ENCODE data around the gene VKORC1.

Gene VKORC1

DNA sequence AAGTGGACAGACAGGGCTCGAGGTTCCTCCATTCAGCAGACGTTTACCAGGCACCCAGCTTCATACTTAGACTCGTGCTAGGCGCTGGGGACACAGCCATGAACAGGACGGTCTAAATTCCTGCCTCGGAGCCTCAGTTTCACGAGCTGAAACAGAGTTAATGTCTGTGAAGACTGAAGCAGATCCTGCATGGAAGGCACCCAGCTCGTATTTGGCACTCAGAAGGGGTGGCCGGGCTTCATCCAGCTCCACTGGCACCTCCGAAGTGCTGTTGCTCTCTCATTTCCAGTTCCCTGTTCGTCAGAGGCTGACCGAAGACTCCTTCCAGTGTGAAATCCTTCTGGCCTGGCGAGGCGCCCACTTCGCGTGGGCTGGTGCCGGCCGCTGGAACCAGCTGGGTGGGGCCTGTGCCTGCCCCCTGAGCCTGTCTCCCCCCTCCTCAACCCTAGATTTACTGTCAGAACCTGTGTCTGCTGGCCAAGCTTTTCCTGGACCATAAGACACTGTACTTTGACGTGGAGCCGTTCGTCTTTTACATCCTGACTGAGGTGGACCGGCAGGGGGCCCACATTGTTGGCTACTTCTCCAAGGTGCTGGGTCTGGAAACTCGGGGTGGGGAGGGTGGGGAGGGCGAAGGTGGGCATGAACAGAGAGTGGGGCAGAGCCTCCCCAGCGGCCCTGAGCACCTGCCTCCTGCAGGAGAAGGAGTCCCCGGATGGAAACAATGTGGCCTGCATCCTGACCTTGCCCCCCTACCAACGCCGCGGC is 35.2 kb upstream of the VKORC1 start:
- no peak for DNase-seq

DNA sequence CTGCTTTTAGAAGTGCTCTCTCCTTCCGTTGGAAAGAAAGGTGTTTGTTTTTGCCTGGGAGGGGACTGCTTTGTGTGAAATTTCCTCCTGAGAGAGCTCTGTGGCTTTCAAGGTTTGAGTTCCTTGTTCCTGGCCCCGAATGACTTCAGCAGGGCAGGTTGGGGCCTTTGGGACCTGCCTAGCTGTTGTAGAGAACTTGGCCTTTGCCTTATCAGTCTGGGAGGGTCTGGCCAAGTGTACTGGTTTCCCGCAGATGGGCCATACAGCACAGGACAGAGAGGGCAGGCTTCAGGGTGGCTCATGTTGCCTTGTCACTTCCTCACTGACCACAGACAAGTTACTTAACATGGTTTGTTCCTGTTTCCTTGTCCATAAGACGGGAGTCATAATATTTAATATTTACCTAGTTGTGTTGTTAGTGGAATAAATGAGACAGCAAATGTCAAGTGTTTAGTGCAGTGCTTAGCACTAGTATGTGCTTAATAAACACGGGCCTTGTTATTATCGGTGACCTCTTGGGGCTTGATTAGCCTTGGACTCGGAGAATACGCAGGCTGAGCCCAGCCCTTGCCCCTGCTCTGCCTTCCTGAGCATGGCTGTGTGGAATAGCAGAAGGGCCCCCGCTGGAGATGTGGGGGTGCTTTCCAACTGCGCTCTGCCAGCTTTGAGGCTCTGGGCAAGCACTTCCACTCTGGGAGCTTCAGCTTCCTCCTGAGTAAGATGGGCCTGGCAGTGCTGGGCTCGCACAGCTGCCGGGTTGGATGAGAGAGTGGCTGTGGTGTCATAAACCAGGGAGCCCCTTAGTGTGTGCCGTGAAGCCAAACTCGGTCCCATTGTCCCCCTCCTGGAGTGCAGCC is 34.3 kb upstream of the VKORC1 start:
- DNase-seq, result no peak

- DNase-seq, result no peak
Observed at GRCh38 chr16:31127182-31127581, 32.6 kb upstream of the VKORC1 start.

DNA sequence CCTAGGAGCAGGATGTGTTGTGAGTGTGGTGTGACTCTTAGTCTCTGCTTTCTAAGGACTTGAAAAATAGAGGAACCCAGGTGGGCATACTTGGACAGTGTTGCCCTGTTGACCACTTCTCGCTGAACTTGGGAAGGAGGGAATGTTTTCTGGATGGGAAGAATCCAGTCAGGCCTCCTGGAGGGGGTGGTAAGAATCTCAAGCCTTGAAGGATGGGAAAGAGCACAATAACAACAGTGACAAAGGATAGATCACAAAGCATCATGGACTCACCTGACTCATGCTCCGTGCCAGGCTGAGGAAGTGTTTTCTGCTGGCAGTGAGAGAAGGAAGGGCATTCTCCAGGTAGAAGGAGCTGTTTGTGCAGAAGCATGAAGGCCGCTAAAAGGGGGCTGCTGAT is 31.2 kb upstream of the VKORC1 start:
- no peak for DNase-seq

DNA sequence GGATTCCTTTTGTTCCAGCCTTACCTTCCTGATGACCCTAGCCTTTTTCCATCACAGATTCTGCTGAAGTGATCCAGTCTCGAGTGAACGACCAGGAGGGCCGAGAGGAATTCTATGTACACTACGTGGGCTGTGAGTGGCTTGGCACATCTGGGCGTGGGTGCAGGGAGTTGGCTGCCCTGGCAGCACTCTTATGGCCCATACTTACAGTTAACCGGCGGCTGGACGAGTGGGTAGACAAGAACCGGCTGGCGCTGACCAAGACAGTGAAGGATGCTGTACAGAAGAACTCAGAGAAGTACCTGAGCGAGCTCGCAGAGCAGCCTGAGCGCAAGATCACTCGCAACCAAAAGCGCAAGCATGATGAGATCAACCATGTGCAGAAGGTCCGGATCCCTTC is 25.5 kb upstream of the VKORC1 start:
- no peak for DNase-seq

DNA sequence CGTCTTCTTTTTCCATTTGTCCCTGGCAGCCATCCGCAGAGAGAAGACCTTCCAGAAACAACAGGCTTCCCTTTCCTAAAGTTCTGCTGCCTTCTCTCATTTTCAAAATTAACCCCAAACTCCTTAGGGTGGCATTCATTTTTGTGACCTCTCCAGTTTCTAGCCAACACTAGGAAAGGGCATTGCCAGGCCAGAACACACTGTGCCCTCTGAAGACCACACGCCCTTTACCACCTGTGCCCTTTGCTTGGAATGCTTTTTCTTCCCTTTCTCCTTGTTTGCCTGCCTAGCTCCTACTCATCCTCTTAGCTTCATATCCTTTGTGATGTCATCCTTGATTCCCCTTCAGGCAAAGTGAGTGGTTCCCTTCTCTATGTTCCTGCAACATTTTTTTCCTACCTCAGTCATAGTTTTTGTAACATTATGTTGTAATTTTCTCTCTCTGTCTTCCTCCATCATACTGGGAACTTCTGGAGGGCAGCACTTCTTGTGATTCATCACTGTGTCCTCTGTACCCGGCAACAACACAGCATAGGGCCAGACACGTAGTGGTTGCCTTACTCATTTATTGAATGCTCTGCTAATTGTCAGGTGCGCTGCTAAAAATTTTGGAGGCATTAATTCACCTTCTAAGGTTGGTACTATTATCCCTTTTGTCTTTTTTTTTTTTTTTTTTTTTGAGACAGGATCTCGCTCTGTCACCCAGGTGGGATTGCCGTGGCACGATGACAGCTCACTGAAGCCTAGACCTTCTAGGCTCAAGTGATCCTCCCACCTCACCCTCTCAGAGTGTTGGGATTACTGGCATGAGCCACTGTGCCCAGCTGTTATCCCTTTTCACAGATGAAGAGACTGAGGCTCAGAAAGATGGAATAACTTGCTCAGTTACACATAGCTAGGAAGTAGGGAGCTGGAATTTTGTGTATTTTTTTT is 23.9 kb upstream of the VKORC1 start:
- DNase-seq, result no peak

DNA sequence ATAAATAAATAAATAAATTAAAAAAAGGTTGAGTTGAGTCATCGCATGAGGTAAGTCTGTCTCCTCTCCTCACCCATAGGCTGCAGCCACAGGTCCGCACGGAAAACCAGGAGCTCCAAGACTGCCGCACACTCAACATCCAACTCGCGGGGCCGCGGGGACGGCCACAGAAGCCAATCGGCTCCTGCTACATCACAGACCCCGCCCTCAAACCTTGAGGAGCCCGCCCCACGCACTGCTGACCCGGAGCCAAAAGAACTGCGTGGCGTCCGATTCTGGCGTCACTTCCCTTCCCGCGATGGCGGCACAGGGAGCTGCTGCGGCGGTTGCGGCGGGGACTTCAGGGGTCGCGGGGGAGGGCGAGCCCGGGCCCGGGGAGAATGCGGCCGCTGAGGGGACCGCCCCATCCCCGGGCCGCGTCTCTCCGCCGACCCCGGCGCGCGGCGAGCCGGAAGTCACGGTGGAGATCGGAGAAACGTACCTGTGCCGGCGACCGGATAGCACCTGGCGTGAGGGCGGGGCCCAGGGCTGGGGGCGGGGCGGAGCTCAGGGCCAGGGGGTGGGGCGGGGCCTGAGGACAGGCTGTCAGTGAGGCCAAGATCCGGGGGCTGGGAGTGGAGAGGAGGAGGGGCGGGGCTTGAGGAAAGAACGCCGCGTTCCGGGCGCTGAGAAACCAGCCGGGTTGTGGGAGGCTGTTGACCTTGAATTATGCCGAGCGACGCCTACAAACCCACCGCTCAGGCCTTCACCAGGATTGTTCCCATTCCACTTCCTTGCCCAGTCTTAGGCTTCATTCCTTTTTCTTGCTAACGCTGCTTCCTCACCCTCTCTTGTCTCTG is 23.0 kb upstream of the VKORC1 start, which contains the start of gene KAT8:
TSS of gene KAT8 (plus strand) at position 281 of the 839 bp plus-strand sequence. CDS start at position 299, 18 bp downstream.
- DNase-seq, result peak; percentile 98

DNA sequence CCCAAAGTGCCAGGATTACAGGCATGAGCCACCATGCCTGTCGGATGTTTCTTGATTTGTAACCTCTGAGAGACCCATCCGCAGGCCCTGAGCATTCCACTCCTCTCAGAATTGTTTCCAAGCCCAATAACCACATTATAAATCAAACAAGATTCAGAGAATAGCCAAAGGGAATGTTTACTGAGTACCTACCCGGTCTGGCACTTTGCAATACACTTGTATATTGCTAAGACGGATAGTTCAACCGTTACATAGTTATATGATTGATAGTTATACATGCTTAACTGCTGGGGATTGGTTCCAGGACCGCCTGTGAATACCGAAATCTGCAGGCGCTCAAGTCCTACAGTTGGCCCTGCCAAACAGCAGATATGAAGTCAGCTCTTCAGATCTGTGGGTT is 19.9 kb upstream of the VKORC1 start:
- DNase-seq, result no peak

GRCh38 chr16:31113121-31114120 is 18.8 kb upstream of the VKORC1 start:
- DNase-seq, result no peak

DNA sequence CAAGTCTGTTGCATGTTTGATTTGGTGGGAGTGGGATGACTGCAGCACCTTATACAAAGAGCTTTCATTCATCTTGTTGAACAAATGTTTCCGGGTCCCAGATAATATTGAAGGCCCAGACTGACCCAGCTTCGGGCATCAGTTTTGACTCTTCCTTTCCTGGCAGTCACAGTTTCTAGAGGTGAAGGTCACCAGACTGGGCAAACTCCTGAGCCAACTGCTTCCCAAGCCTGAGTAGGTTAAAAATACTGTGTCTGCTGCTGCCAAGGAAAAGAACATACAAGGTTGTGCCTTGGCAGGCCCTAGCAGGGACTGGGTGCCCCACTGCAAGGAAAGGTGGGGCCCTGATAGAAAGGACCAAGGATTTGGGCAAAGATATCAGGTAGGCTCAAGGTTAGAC is 18.1 kb upstream of the VKORC1 start:
- no peak for DNase-seq

GRCh38 chr16:31111881-31112466 is 17.4 kb upstream of the VKORC1 start:
- DNase-seq, result no peak

DNA sequence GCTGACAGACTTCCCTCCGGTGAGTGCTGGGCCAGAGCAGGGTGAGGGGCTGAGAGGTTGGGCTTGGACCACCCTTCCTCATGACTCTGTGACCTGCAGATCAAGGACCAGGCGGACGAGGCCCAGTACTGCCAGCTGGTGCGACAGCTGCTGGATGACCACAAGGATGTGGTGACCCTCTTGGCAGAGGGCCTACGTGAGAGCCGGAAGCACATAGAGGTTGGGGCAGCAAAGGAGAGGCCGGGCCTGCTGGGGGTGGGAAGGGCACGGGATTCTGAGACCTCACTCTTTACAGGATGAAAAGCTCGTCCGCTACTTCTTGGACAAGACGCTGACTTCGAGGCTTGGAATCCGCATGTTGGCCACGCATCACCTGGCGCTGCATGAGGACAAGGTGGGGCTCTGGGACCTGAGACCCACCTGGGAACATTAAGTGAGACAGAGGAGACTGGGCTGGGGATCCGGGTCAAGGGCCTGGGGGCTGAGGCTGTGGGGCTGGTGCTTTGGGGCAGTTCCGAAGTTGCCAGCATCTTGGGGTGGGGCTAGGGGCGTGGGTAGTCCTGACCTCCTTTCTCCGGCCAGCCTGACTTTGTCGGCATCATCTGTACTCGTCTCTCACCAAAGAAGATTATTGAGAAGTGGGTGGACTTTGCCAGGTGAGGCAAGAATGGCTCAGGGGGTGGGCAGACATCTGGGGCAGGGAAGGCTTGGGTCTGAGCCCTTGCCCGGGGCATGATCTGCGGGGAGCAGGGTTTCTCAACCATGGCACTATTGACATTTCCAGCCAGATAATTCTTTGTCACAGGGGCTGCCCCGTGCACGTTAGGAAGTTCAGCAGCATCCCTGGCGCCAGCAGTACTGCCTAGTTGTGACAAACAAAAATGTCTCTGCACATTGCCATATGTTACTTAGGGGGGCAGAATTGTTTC is 15.8 kb upstream of the VKORC1 start:
- no peak for DNase-seq

DNA sequence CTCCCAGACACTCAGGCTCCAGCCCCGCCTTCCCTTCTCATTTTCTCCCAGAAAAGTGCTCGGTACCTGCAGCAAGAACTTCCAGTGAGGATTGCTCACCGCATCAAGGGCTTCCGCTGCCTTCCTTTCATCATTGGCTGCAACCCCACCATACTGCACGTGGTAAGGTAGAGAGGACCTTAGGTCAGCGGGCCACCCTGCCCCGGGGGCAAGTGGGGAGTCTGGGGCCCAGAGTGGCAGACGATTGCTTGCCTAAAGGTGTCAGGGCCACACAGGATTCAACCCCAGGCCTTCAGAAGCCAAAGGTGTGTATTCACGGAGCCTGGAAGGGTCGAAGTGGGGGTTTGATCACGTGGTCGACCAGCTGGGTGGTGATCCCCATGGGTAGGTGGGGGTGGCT is 15.0 kb upstream of the VKORC1 start:
- no peak for DNase-seq

DNA sequence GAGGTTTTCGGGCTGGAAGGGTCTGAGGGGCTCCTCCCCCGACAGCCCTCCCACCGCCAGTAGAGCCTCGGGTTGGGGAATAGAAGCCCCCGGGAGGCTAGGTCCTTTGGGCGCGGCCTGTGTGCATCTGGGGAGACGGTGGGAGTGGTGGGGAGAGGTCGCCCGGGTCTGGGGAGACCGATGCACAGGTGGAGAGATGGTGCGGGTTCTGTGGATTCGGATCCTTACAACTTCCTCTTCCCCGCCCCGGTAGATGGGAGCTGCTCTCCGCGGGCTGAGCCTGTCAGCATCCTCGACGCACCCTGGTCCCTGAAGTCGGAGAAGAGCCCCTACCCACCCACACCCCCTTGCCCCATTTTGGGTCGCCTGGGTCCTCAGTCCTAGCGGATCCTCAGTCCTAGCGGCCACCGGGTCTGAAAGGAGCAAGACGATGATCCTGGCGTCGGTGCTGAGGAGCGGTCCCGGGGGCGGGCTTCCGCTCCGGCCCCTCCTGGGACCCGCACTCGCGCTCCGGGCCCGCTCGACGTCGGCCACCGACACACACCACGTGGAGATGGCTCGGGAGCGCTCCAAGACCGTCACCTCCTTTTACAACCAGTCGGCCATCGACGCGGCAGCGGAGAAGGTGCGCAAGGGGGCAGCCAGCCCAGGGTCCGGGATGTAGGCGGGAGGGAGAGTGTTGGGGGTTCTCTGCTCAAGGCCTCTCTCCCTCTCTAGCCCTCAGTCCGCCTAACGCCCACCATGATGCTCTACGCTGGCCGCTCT is 14.4 kb upstream of the VKORC1 start:
- no peak for DNase-seq

GRCh38 chr16:31108035-31108793 is 13.6 kb upstream of the VKORC1 start, which contains the start of gene BCKDK:
Gene BCKDK, plus strand, starts transcription at chr16:31108386. Its CDS starts 838 bp downstream, at chr16:31109224.
- DNase-seq, result peak; percentile 55

DNA sequence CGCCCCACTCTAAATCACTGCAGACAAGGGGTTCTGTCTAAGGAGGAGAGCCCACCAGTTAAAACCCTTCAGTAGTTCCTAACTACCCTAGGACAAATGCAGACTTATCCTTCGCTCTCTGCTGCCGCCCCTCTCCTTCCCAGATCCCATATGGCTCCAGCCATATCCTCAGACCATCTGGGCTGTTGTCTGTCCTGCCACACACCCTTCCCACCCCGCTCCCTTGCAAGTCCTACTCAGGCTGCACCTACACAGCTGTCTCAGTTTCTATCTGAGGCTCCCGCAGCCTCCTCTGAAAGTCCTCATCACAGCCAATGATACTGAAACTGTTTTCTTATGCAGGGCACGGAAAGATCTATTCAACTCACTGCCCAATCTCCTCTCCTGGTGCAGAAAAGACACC is 12.9 kb upstream of the VKORC1 start:
- no peak for DNase-seq

Measured in NCI-H2171 (cell line).